K562 treated with DMSO at 1 percent for 12 hours (cell line): ENCODE data around the gene RUFY2. TPM values are rescaled to one million over a fixed set of nuclear protein-coding genes. Genes with fewer than 3 reads are reported as not detected.

Experiments
- total RNA-seq: library from RNA; unstranded; fragments of 300-600 nt; gene quantifications from 2 replicates; pipeline ENCODE4 v1.2.3, GENCODE V29; 2022; ENCODE audit not compliant: insufficient read depth

Gene RUFY2, protein sequence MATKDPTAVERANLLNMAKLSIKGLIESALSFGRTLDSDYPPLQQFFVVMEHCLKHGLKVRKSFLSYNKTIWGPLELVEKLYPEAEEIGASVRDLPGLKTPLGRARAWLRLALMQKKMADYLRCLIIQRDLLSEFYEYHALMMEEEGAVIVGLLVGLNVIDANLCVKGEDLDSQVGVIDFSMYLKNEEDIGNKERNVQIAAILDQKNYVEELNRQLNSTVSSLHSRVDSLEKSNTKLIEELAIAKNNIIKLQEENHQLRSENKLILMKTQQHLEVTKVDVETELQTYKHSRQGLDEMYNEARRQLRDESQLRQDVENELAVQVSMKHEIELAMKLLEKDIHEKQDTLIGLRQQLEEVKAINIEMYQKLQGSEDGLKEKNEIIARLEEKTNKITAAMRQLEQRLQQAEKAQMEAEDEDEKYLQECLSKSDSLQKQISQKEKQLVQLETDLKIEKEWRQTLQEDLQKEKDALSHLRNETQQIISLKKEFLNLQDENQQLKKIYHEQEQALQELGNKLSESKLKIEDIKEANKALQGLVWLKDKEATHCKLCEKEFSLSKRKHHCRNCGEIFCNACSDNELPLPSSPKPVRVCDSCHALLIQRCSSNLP
- 2.7 and 9.0 TPM in 2 replicates for total RNA-seq

DNA sequence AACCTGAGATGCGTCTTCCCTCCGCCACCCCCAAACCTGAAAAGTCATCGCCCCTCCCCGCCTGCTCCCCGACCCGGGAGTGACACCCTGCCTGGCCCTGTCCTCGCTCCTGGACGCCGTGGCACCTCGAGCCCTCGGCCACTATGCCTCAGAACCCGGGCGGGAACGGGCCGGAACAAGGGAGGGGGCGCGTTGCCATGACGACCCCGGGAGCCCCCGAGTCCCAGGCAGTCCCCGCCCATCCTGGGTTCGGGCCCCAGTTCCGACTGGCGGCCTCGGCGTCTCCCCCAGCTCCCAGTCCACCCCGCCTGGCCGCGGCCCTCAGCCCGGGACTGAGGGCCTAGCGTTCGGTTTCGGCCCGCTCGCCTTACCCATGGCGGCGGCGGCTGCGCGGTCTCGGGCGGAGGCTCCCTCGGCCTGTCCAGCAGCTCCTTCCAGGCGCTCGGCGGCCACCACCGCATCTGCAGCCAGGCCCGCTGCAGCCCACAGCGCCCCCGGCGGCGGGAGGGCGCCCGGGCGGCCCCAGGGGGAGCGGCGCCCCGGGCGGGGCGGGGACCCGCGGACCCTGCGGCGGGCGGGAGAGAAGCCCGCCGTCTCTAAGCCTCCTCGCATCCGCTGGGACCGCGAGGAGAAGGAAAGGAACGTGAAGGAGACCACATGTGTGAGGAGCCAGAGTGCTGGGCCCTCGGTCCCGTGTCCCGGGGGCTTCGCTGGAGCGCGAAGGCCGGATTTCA is at the start of gene RUFY2:
Gene RUFY2 (minus strand): TSS at position 463 of the 734 bp plus-strand sequence. CDS start 88 bp downstream, at position 375.

DNA sequence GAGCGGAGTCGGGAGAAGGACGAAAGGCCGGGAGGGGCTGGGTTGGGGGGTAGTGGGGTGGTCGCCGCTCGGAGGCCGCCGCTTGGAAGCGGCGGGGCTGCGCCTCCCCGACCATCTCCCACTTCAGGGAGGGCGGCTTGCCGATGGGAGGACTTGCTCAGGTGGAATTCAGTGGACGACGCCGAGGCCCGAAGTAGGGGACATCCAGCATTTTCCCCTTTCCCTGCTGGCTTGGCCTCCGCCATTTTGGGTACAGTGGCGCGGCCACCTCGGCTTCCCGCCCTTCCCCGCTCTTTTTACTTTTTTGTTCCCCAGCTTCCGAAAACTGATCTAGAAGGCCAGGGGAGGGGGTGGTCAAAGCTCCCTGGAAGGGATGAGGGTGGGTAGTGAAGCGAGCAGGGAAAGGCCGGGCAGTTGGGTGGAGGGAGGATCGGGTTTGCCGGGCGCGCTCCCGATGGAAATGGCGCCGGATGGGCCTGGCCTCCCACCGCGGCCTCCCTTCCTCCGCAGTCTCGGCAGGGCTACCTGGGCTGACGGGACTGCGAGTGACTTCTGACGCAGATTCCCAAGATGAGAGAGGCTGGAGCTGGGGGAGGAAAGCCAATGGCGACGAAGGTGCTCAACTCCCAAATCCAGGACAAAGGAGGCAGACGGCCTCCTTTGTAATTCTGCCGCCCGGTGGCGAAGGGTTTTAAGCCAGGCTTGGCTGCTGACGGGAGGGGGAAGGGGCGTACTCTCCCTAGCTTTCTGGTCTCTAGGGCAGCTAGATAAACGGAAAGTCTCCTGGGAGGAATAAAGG is 74.6 kb downstream of the RUFY2 start, which contains the start of gene PBLD:
Gene PBLD (minus strand): TSS at position 670 of the 799 bp plus-strand sequence. CDS start 26,084 bp downstream, outside the sequence.

DNA sequence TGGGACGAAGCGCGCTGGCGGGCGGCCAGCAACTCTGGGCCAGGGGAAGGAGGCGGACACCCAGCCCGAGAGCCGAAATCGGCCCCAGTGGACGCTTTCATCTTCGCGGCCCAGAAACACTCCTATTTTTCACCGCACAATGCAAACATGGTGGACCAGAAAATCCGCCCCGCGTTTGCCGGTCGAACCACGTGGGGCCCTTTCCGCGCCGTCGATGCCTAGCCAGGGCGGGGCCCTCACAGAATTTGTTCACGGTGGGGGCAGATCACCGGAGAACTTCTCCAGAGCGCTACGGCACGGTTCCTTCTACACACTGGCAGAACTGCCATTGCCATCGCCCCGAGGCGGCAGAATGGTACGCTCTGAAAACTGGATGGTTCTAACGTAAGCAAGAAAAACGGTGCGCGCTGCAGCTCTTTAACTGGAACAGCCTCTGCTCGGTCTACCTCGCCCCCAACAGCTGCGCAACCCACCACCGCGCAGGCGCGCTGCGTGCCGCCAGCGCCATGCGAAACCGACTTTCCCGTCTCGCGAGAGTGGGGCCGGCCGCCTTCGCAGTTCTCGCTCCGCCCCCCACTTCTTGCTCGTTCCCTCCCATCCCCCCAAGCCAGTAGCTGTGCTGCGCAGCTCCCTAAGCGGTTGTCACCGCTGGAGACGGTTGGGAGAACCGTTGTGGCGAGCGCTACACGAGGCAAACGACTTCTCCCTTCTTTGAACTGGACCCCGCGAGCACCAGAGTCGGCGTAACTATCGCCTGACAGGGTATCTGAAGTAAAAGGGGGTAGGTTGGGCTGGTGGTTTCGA is 75.4 kb downstream of the RUFY2 start, which contains the start of gene HNRNPH3:
Gene HNRNPH3 (plus strand): TSS at position 610 of the 804 bp plus-strand sequence. CDS start 5,158 bp downstream, outside the sequence.

Other genes with a start within 250 kb of the RUFY2 start
- not detected in 2 replicates for gene ATOH7, start 175.2 kb downstream of the RUFY2 start, total RNA-seq
- 61.7 and 120 TPM in 2 replicates for gene HNRNPH3, start 75.2 kb downstream of the RUFY2 start, total RNA-seq
- 0.64 and 3.5 TPM in 2 replicates for gene PBLD, start 74.3 kb downstream of the RUFY2 start, total RNA-seq
- gene DNA2, start 64.7 kb upstream of the RUFY2 start, total RNA-seq, result 8.2 and 28.4 TPM in 2 replicates
- 1.9 and 7.6 TPM in 2 replicates for gene SLC25A16, start 120.2 kb upstream of the RUFY2 start, total RNA-seq
- gene TET1, start 153.1 kb upstream of the RUFY2 start, total RNA-seq, result 0.49 and 5.5 TPM in 2 replicates